HEK293 (cell line): Measurements from ENCODE around the gene SLCO6A1.

ENCODE experiments used
- ZNF302 ChIP-seq: fragments of 450-650 bp; formaldehyde crosslinking; IDR thresholded peaks from 2 replicates; pipeline ENCODE4 v1.5.1; 2016; ENCODE audit warnings: missing biosample characterization, missing genetic modification characterization, low read depth
- ZNF423 ChIP-seq: fragments of 450-650 bp; formaldehyde crosslinking; IDR thresholded peaks from 2 replicates; pipeline ENCODE4 v1.5.1; 2016; ENCODE audit warnings: missing biosample characterization, missing genetic modification characterization
- TF ChIP-seq, protein P1 (sequence below): fragments of 450-650 bp; formaldehyde crosslinking; IDR thresholded peaks from 2 replicates; pipeline ENCODE4 v1.5.1; 2016; ENCODE audit warnings: missing biosample characterization, missing genetic modification characterization
- TF ChIP-seq, protein P2 (sequence below): fragments of 450-650 bp; formaldehyde crosslinking; IDR thresholded peaks from 2 replicates; pipeline ENCODE4 v1.5.1; 2016; ENCODE audit warnings: missing biosample characterization, missing genetic modification characterization

DNA sequence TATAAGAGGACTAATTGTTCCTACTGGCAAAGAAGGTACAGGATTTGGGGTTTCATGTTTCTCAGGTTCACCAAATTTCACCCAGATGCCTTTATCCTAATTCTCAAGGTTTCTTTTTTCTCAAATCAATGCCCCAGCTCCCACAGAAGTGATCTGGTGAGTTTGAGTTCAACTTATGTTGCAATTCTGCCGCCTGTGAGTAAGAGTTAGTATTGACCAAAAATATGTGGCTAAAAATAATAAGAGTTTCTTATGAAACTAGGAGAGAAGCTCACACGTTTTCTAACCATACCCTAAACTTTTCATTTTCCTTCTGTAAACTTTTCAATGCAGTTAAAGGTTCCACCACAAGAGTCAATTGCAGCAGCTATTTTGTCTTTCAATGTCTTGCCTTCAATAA, 15.1 kb downstream of the SLCO6A1 start:
- TF ChIP-seq ZNF423 (tag by site-specific recombination) (no peak), ZNF302 (tag by site-specific recombination) (no peak)
- TF ChIP-seq, protein P1, sequence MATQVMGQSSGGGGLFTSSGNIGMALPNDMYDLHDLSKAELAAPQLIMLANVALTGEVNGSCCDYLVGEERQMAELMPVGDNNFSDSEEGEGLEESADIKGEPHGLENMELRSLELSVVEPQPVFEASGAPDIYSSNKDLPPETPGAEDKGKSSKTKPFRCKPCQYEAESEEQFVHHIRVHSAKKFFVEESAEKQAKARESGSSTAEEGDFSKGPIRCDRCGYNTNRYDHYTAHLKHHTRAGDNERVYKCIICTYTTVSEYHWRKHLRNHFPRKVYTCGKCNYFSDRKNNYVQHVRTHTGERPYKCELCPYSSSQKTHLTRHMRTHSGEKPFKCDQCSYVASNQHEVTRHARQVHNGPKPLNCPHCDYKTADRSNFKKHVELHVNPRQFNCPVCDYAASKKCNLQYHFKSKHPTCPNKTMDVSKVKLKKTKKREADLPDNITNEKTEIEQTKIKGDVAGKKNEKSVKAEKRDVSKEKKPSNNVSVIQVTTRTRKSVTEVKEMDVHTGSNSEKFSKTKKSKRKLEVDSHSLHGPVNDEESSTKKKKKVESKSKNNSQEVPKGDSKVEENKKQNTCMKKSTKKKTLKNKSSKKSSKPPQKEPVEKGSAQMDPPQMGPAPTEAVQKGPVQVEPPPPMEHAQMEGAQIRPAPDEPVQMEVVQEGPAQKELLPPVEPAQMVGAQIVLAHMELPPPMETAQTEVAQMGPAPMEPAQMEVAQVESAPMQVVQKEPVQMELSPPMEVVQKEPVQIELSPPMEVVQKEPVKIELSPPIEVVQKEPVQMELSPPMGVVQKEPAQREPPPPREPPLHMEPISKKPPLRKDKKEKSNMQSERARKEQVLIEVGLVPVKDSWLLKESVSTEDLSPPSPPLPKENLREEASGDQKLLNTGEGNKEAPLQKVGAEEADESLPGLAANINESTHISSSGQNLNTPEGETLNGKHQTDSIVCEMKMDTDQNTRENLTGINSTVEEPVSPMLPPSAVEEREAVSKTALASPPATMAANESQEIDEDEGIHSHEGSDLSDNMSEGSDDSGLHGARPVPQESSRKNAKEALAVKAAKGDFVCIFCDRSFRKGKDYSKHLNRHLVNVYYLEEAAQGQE = no peak
- TF ChIP-seq, protein P2, sequence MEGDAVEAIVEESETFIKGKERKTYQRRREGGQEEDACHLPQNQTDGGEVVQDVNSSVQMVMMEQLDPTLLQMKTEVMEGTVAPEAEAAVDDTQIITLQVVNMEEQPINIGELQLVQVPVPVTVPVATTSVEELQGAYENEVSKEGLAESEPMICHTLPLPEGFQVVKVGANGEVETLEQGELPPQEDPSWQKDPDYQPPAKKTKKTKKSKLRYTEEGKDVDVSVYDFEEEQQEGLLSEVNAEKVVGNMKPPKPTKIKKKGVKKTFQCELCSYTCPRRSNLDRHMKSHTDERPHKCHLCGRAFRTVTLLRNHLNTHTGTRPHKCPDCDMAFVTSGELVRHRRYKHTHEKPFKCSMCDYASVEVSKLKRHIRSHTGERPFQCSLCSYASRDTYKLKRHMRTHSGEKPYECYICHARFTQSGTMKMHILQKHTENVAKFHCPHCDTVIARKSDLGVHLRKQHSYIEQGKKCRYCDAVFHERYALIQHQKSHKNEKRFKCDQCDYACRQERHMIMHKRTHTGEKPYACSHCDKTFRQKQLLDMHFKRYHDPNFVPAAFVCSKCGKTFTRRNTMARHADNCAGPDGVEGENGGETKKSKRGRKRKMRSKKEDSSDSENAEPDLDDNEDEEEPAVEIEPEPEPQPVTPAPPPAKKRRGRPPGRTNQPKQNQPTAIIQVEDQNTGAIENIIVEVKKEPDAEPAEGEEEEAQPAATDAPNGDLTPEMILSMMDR = no peak
